SK-N-SH (cell line): ENCODE results near the gene TULP4. TPM values are rescaled to one million over a fixed set of nuclear protein-coding genes. Genes with fewer than 3 reads are reported as not detected.

ENCODE experiments used
- CTCF ChIA-PET: fragments of 300-600, 350-600 bp; formaldehyde crosslinking; extraction: SDS; loops from one replicate; lab custom pipeline; 2021; lab: Yijun Ruan, JAX
- POLR2A ChIA-PET: fragments of 350-600 bp; sonication (Branson Sonifier 250); formaldehyde crosslinking; extraction: SDS; loops from one replicate; lab custom pipeline; 2020; ENCODE audit warnings: antibody characterized with exemption, inconsistent platforms; lab: Yijun Ruan, JAX
- DNase-seq: peaks from one replicate; pipeline ENCODE4 v3.0.0; 2012
- H2AFZ ChIP-seq: fragments of 200-600 bp; sonication (generic); 2 replicates; pipeline ENCODE4 v1.8.1; 2016; ENCODE audit warnings: antibody characterized with exemption, mild to moderate bottlenecking, low read depth
- H3F3A ChIP-seq: fragments of 200-600 bp; sonication (generic); replicated peaks from 2 replicates; pipeline ENCODE3; 2016; ENCODE audit warnings: antibody characterized with exemption, mild to moderate bottlenecking; ENCODE audit not compliant: insufficient read depth
- H3K27ac ChIP-seq, 2 experiments: fragments of 200-500 bp in 1 of 2; fragments of 200-600 bp in 1 of 2; sonication (Bioruptor generic) in 1 of 2; sonication (generic), shearing (Covaris generic) in 1 of 2; 2 replicates each; pipeline versions ENCODE4 v1.5.1 to v1.6.1; 2014 to 2016; ENCODE audit warnings: low read depth in 2 of 2, inconsistent platforms in 1 of 2, low read length in 1 of 2, mild to moderate bottlenecking in 1 of 2, mixed read lengths in 1 of 2
- H3K27me3 ChIP-seq: fragments of 200-600 bp; sonication (generic), shearing (Covaris generic); 2 replicates; pipeline ENCODE4 v1.6.1; 2016; ENCODE audit warnings: mixed run types; ENCODE audit not compliant: insufficient read depth
- H3K36me3 ChIP-seq, 2 experiments: fragments of 200-500 bp in 1 of 2; fragments of 200-600 bp in 1 of 2; sonication (Bioruptor generic) in 1 of 2; sonication (generic) in 1 of 2; replicated peaks in 1 of 2; 2 replicates each; pipeline versions ENCODE3 to v1.5.1; 2014 to 2016; ENCODE audit warnings: low read length in 1 of 2, mild to moderate bottlenecking in 1 of 2; ENCODE audit not compliant: insufficient read depth in 2 of 2, control insufficient read depth in 1 of 2
- H3K4me1 ChIP-seq, 2 experiments: fragments of 200-500 bp in 1 of 2; fragments of 200-600 bp in 1 of 2; sonication (Bioruptor generic) in 1 of 2; sonication (generic), shearing (Covaris generic) in 1 of 2; 2 replicates each; pipeline versions ENCODE4 v1.5.1 to v1.6.1; 2014 to 2016; ENCODE audit warnings: low read depth in 1 of 2, low read length in 1 of 2, mixed run types in 1 of 2; ENCODE audit not compliant: insufficient read depth in 2 of 2, control insufficient read depth in 1 of 2
- H3K4me2 ChIP-seq: fragments of 200-600 bp; sonication (generic), shearing (Covaris generic); 2 replicates; pipeline ENCODE4 v1.6.1; 2017; ENCODE audit warnings: mixed run types
- H3K4me3 ChIP-seq, 2 experiments: fragments of 200-500 bp in 1 of 2; fragments of 200-600 bp in 1 of 2; sonication (Bioruptor generic) in 1 of 2; sonication (generic), shearing (Covaris generic) in 1 of 2; 2 replicates each; pipeline versions ENCODE4 v1.5.1 to v1.8.1; 2014 to 2016; ENCODE audit warnings: low read depth in 2 of 2, inconsistent platforms in 1 of 2, low read length in 1 of 2, mild to moderate bottlenecking in 1 of 2, mixed read lengths in 1 of 2, moderate library complexity in 1 of 2
- H3K79me2 ChIP-seq: fragments of 200-600 bp; sonication (generic); 2 replicates; pipeline ENCODE4 v1.8.1; 2017; ENCODE audit warnings: mild to moderate bottlenecking; ENCODE audit not compliant: insufficient read depth
- H3K9ac ChIP-seq: fragments of 200-600 bp; sonication (generic); 2 replicates; pipeline ENCODE4 v1.6.1; 2017; ENCODE audit warnings: mixed run types
- H3K9me2 ChIP-seq: fragments of 200-600 bp; sonication (generic); 2 replicates; pipeline ENCODE4 v1.6.1; 2017; ENCODE audit warnings: mixed run types
- H3K9me3 ChIP-seq: fragments of 200-600 bp; sonication (generic); 2 replicates; pipeline ENCODE4 v1.6.1; 2017; ENCODE audit warnings: mixed run types, mild to moderate bottlenecking, moderate library complexity
- H4K20me1 ChIP-seq: fragments of 200-600 bp; sonication (generic); 2 replicates; pipeline ENCODE4 v1.6.1; 2017; ENCODE audit warnings: mild to moderate bottlenecking, mixed run types; ENCODE audit not compliant: insufficient read depth
- CHD2 ChIP-seq: fragments of 150-350 bp; IDR thresholded peaks from 2 replicates; pipeline ENCODE4 v1.6.1; 2018; ENCODE audit warnings: low read length; ENCODE audit not compliant: partially characterized antibody
- FOSL2 ChIP-seq: IDR thresholded peaks from 2 replicates; pipeline ENCODE4 v1.4.0; 2012; ENCODE audit warnings: low read depth, mild to moderate bottlenecking, moderate library complexity, borderline replicate concordance
- FOXJ3 ChIP-seq: sonication (generic); formaldehyde crosslinking; IDR thresholded peaks from 2 replicates; pipeline ENCODE4 v1.5.1; 2020; ENCODE audit warnings: mild to moderate bottlenecking, missing genetic modification reagents
- NRF1 ChIP-seq: IDR thresholded peaks from 2 replicates; pipeline ENCODE4 v1.6.1; 2012; ENCODE audit warnings: low read depth, mild to moderate bottlenecking, low read length
- POLR2AphosphoS5 ChIP-seq: IDR thresholded peaks from 2 replicates; pipeline ENCODE4 v1.6.1; 2012; ENCODE audit warnings: low read depth, low read length
- RAD21 ChIP-seq: IDR thresholded peaks from 2 replicates; pipeline ENCODE4 v1.6.1; 2012; ENCODE audit warnings: mild to moderate bottlenecking, low read length
- RCOR1 ChIP-seq: fragments of 150-350 bp; IDR thresholded peaks from 2 replicates; pipeline ENCODE4 v1.6.1; 2017; ENCODE audit warnings: antibody characterized with exemption, low read length
- RXRA ChIP-seq: IDR thresholded peaks from 2 replicates; pipeline ENCODE4 v1.4.0; 2012; ENCODE audit warnings: low read depth, mild to moderate bottlenecking, borderline replicate concordance
- TAF1 ChIP-seq: IDR thresholded peaks from 2 replicates; pipeline ENCODE4 v1.6.1; 2012; ENCODE audit warnings: low read depth, mild to moderate bottlenecking, low read length, moderate library complexity, borderline replicate concordance
- YY1 ChIP-seq: IDR thresholded peaks from 2 replicates; pipeline ENCODE4 v1.4.0; 2012; ENCODE audit warnings: low read depth, mild to moderate bottlenecking
- WGBS: methylation state at CpG from one replicate; pipeline ENCODE4 v1.1.6; 2017; ENCODE audit warnings: low lambda C conversion rate; 5-methylcytosine and 5-hydroxymethylcytosine counted together
- polyA plus RNA-seq, 3 experiments: library from polyadenylated mRNA; depleted of rRNA; stranded (reverse); fragments of >200 nt; gene quantifications; 2 replicates each; pipeline ENCODE4 v1.2.3, GENCODE V29; 2012
- TF ChIP-seq, protein P1 (sequence below): fragments of 150-350 bp; IDR thresholded peaks from 2 replicates; pipeline ENCODE4 v1.6.1; 2016; ENCODE audit warnings: mild to moderate bottlenecking, low read depth, low read length
- TF ChIP-seq, protein P2 (sequence below): IDR thresholded peaks from 2 replicates; pipeline ENCODE4; 2012
- TF ChIP-seq, protein P3 (sequence below): IDR thresholded peaks from 2 replicates; pipeline ENCODE4 v1.4.0; 2012; ENCODE audit warnings: low read depth, borderline replicate concordance
- TF ChIP-seq, protein P4 (sequence below): IDR thresholded peaks from 2 replicates; pipeline ENCODE4 v1.6.1; 2012; ENCODE audit warnings: mild to moderate bottlenecking, low read depth, low read length, moderate library complexity
- TF ChIP-seq, protein P5 (sequence below): IDR thresholded peaks from 2 replicates; pipeline ENCODE4 v1.4.0; 2012; ENCODE audit warnings: low read depth, borderline replicate concordance
- TF ChIP-seq, protein P6 (sequence below): fragments of 150-350 bp; IDR thresholded peaks from 2 replicates; pipeline ENCODE4 v1.6.1; 2017; ENCODE audit warnings: antibody characterized with exemption, low read length, low read depth, borderline replicate concordance

Gene TULP4
- polyA plus RNA-seq, 1 of the 3 experiments (the other 2 are of a cell fraction): 5.9 TPM

DNA sequence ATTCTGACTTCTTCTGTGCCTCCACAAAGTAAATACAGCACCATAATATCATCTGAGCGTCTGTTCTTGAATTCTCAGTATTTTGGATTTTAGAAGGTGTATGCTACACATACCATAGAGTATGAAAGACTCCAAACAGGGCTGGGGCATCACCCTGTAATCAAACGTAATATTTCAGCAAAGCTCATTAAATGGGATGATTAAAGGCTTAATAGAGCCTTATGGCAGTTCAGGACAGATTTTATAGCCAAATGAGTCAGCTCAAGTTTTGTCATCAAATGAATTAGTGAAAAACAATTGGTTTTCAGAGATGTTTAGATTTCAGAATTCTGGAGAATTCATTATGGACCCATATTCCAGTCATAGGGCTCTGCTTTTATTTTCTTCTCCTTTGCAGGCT is 68.9 kb downstream of the TULP4 start:
- H3K9ac ChIP-seq: no peak overlapping the region
- H3K4me3 ChIP-seq: no peak overlapping the region
- no peak for DNase-seq
- H3K79me2 ChIP-seq: peaks cover 33% of the 10 kb centered on the region
- H3K4me1 ChIP-seq: peaks cover 11 to 32% of the 10 kb centered on the region in 2 experiments; a peak in 3 of 4 replicates
- H3K27ac ChIP-seq: no peak overlapping the region
- no peaks in the 10 kb centered on the region for H3K9me3 ChIP-seq
- H3K9me2 ChIP-seq: no peaks in the 10 kb centered on the region
- no peak for TF ChIP-seq RAD21
- TF ChIP-seq NRF1: no peak
- TF ChIP-seq, protein P1, sequence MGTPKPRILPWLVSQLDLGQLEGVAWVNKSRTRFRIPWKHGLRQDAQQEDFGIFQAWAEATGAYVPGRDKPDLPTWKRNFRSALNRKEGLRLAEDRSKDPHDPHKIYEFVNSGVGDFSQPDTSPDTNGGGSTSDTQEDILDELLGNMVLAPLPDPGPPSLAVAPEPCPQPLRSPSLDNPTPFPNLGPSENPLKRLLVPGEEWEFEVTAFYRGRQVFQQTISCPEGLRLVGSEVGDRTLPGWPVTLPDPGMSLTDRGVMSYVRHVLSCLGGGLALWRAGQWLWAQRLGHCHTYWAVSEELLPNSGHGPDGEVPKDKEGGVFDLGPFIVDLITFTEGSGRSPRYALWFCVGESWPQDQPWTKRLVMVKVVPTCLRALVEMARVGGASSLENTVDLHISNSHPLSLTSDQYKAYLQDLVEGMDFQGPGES: no peak
- TF ChIP-seq FOSL2: no peak
- TF ChIP-seq, protein P2, sequence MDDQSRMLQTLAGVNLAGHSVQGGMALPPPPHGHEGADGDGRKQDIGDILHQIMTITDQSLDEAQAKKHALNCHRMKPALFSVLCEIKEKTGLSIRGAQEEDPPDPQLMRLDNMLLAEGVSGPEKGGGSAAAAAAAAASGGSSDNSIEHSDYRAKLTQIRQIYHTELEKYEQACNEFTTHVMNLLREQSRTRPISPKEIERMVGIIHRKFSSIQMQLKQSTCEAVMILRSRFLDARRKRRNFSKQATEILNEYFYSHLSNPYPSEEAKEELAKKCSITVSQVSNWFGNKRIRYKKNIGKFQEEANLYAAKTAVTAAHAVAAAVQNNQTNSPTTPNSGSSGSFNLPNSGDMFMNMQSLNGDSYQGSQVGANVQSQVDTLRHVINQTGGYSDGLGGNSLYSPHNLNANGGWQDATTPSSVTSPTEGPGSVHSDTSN: no peak
- no peak for TF ChIP-seq FOXJ3
- no peak for TF ChIP-seq RXRA
- no peak for TF ChIP-seq TAF1
- TF ChIP-seq, protein P3, sequence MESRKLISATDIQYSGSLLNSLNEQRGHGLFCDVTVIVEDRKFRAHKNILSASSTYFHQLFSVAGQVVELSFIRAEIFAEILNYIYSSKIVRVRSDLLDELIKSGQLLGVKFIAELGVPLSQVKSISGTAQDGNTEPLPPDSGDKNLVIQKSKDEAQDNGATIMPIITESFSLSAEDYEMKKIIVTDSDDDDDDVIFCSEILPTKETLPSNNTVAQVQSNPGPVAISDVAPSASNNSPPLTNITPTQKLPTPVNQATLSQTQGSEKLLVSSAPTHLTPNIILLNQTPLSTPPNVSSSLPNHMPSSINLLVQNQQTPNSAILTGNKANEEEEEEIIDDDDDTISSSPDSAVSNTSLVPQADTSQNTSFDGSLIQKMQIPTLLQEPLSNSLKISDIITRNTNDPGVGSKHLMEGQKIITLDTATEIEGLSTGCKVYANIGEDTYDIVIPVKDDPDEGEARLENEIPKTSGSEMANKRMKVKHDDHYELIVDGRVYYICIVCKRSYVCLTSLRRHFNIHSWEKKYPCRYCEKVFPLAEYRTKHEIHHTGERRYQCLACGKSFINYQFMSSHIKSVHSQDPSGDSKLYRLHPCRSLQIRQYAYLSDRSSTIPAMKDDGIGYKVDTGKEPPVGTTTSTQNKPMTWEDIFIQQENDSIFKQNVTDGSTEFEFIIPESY: no peak
- TF ChIP-seq, protein P4, sequence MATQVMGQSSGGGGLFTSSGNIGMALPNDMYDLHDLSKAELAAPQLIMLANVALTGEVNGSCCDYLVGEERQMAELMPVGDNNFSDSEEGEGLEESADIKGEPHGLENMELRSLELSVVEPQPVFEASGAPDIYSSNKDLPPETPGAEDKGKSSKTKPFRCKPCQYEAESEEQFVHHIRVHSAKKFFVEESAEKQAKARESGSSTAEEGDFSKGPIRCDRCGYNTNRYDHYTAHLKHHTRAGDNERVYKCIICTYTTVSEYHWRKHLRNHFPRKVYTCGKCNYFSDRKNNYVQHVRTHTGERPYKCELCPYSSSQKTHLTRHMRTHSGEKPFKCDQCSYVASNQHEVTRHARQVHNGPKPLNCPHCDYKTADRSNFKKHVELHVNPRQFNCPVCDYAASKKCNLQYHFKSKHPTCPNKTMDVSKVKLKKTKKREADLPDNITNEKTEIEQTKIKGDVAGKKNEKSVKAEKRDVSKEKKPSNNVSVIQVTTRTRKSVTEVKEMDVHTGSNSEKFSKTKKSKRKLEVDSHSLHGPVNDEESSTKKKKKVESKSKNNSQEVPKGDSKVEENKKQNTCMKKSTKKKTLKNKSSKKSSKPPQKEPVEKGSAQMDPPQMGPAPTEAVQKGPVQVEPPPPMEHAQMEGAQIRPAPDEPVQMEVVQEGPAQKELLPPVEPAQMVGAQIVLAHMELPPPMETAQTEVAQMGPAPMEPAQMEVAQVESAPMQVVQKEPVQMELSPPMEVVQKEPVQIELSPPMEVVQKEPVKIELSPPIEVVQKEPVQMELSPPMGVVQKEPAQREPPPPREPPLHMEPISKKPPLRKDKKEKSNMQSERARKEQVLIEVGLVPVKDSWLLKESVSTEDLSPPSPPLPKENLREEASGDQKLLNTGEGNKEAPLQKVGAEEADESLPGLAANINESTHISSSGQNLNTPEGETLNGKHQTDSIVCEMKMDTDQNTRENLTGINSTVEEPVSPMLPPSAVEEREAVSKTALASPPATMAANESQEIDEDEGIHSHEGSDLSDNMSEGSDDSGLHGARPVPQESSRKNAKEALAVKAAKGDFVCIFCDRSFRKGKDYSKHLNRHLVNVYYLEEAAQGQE: no peak
- TF ChIP-seq, protein P5, sequence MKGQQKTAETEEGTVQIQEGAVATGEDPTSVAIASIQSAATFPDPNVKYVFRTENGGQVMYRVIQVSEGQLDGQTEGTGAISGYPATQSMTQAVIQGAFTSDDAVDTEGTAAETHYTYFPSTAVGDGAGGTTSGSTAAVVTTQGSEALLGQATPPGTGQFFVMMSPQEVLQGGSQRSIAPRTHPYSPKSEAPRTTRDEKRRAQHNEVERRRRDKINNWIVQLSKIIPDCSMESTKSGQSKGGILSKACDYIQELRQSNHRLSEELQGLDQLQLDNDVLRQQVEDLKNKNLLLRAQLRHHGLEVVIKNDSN: no peak
- TF ChIP-seq CHD2: no peak
- TF ChIP-seq, protein P6, sequence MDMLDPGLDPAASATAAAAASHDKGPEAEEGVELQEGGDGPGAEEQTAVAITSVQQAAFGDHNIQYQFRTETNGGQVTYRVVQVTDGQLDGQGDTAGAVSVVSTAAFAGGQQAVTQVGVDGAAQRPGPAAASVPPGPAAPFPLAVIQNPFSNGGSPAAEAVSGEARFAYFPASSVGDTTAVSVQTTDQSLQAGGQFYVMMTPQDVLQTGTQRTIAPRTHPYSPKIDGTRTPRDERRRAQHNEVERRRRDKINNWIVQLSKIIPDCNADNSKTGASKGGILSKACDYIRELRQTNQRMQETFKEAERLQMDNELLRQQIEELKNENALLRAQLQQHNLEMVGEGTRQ: no peak
- no peak for TF ChIP-seq YY1
- TF ChIP-seq POLR2AphosphoS5: no peak
- TF ChIP-seq RCOR1: no peak
- H4K20me1 ChIP-seq: peaks cover 20% of the 10 kb centered on the region
- CTCF ChIA-PET: interaction anchor here (0.8 to 1.2 kb wide), 4 partner anchors 13 to 310 kb away, joined by 3 to 4 read pairs (median 3); no protein-coding TSS in a partner anchor
- 93% methylated on average over 2 of the region's 2 CpGs for WGBS
- no peak overlapping the region for H3K4me2 ChIP-seq
- no peak overlapping the region for H2AFZ ChIP-seq
- peaks cover 0 to 3% of the 10 kb centered on the region in 2 experiments for H3K36me3 ChIP-seq
- POLR2A ChIA-PET: interaction anchor here (1.3 kb wide), 1 partner anchor 12 kb away, joined by 3 read pairs; no protein-coding TSS in a partner anchor
- no peaks in the 10 kb centered on the region for H3K27me3 ChIP-seq
- H3F3A ChIP-seq: peaks cover 4% of the 10 kb centered on the region
